Measurements from ENCODE around the gene ELL.
"Not testable (repeated sequence)": the region's sequence is repeated elsewhere in the genome, so short reads cannot be mapped to it uniquely, and the experiment has no call there.

Gene ELL

DNA sequence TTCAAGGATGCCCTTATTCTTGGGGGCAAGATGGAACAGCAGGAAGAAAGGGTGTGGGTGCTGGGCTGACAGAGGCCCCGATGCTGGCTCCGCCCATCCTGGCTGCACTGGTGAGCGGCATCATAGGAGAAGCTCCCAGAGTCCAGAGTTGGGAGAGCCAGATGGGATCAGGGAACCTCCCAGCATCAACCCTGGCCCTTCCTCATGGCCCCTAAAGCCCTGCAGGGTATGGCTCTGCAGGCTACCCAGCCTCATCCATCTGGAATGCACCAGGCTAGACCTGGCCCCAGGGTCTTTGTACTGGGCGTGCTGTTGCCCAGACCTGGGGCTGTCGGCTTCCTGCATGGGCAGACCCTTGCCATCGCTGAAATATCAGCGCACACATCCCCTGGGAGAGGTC lies 7.9 kb upstream of the ELL start:
- no peak for DNase-seq

DNA sequence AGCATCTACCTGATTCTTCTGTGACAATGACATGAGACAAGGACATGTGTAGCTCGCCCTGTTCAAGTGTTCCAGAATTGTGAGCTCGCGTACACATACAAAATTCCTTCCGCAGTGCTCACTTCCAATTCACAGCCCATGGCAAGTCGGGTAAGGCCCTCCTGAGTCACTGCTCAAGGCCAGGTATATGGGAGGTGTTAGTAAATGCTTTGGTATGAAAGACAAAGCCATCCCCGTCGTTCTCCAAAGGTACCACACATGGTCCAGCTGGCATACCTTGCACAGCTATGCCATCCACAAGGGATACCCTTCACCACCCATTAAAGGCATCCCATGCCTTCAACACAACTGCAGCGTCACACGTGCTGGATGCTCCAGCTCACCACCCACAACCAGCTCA lies 4.4 kb upstream of the ELL start:
- DNase-seq, result no peak

DNA sequence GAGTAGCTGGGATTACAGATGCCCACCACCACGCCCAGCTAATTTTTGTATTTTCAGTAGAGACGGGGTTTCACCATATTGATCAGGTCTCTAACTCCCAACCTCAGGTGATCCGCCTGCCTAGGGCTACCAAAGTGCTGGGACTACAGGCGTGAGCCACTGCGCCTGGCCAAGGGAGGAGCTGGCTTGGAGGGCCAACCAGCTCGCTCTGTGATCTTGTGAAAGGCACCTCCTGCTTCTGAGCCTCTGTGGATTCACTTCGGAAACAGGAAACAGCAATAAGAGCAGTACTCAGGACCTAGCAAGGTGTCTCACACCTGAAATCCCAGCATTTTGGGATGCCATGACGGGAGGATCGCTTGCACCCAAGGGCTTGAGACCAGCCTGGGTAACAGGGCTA lies 2.0 kb upstream of the ELL start:
- no peak for DNase-seq

DNA sequence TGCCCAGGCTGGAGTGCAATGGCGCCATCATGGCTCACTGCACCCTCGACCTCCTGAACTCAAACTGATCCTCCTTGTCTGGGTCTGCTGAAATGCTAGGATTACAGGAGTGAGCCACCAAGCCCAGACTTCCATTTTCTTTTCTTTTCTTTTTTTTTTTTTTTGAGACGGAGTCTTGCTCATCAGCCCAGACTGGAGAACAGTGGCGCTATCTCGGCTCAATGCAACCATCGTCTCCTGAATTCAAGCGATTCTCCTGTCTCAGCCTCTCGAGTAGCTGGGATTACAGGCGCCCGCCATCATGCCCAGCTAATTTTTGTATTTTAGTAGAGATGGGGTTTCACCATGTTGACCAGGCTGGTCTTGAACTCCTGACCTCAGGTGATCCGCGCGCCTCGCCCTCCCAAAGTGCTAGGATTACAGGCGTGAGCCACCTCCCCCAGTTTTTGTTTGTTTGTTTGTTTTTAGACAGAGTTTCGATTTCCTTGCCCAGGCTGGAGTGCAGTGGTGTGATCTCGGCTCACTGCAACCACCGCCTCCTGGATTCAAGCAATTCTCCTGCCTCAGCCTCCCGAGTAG lies 1.1 kb upstream of the ELL start:
- not testable (repeated sequence) for DNase-seq

DNA sequence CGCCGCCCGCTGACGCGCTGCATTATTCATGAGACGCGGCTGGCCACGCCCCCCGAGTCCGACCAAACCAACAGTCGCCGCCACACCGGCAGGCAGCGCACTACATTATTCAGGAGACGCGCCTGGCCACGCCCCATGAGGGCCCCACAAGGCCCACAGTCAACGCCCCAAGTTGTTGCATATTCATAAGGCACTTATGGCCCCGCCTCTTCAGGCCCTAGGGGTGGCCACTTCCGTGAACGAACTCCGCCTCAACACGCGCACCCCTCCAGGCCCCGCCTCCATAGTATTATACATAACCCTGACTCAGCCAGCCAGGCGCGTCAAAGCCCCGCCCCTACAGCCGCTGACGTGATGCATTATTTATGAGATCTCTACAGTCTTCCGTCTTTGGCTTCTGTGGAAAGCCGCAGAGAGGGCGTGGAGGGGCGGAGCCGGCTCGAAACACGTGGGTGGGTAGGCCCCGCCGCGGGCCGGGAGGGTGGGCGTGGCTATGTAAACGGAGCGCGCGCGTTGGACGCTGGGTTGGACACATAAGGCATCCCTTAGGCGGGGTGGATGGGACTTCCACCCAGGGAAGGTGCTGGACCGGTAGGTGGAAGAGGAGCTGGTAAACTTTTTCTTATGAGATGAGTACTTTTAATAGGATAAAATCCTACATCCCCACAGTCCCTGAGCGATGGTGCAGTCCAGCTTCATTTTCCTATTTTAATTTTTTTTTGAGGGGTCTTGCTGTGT lies 423 bp upstream of the ELL start:
- DNase-seq, result peak; percentile 100

DNA sequence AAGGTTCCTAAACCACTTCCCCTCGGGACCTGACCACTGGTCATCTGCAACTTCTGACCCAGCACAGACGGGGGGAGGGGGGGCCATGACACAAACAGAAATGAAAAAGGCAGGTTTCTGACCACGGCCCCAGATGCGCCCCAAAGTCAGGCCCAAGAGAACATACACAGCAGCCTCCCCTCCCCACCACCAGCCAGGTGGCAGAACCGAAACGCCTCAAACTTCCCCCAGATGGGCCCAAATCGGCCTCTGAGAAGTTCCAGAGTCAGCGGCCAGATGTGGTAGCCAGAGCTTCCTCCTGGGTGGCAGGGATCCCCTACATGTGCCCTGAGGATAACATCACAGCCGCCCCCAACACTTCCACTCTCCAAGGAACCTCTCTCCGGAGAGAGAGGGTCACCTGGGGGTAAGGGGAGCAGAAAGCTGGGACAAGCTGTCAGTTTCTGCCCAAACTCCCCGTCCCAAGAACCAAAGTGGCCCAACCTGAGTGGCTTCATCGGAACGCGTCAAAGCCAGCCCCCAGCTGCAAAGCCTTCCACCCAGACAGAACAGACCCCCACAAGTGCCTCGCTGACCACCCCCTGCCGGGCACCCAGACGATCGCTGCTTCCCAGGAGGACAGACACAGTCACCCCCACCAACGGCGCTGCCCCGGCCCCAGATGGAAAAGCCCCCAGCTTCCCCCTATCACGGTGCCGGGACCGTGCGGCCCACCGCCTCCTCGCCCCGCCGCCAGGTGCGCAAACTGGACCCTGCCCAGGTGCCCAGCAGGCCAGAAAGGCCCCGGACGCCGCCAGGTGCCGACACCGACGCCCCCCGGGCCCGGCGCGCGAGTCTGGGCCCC lies 800 bp downstream of the ELL start:
- peak; percentile 45 to 46 for DNase-seq

DNA sequence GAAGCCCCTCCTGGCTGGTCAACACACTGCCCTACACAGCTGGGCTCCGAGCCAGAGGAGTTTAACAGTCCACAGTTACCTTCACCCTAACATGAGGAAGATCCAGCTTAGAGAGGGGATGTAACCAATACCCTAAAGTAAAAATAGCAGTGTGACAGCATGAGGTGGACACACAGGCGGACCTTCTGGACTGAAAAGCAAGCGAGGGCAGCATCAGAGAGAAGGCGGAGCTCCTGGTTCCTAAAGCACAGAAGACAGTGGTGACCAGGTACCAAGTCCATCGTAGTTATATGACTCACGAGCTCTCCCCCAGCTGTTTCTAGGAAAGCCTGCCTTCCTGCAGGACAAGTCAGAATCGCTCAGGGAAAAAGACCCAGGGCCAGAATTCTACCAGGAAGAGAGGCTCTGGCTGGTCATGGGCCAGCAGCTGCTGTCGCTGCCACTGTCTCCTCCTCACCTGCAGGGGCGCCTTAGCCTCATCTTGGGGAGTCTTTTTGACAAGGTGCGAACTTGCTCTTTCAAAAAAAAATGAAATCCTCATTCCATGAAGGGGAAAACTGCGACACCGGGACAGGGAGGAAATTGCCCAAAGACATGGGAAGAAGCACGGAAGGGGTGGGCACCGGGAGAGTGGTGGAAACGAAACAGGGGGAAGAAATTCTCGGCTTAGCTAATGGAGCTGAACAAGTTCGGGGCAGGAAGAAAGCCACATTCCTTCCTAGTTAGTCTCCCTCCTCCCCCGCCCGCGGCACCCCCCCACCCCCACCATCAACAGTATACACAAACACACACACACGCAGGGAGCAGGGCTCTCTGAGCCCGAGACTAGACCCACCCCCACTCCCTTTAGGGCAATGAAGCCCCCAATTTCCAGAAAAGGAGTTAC lies 1.7 kb downstream of the ELL start:
- peak; percentile 35 to 39 for DNase-seq

DNA sequence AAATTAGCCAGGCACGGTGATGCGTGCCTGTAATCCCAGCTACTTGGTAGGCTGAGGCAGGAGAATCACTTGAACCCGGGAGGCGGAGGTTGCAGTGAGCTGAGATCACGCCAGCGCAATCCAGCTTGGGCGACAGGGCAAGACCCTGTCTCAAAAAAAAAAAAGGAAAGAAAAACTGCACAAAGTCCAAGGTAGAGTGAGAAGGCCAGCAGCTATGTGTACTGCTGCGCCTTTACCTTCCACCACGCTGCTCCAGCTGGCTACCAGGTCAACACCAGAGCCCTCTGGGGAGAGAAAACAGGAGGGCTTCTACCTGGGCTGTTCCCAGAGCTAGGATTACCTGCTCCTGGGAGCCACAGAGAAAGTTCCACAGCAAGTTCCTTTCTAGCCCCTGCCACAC lies 3.2 kb downstream of the ELL start:
- no peak for DNase-seq

DNA sequence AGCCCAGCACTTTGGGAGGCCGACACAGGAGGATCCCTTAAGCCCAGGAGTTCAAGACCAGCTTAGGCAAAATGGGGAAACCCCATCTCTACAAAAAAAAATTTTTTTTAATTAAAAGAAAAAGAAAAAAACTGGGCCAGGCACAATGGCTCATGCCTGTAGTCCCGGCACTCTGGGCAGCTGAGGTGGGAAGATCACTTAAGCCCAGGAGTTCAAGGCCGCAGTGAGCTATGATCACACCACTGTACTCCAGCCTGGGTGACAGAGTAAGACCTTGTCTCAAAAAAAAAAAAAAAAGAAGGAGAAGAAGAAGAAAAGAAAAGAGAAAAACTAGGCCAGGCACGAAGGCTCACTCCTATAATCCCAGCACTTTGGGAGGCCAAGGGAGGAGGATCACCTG lies 4.3 kb downstream of the ELL start:
- DNase-seq, result peak in 1 of 2 donors; percentile 18

DNA sequence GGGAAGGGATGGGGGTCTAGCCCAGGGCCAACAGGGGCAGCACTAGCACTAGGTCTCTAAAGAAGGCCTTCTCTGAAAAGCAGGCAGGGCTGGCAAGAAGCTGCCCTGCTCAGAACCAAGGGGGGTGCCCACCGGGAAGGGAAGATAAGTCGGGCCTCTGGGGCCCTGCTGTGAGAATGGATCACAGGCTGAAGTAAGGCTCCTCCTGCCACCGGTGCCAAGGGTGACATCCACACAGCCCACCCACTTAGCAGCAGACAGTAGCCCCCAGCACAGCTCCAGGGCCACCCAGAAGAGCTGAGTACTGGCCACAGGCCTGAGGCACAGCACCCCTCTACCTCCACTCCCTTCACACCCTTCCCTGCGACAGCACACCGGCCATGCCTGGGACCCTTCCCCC lies 5.9 kb downstream of the ELL start:
- DNase-seq, result no peak

DNA sequence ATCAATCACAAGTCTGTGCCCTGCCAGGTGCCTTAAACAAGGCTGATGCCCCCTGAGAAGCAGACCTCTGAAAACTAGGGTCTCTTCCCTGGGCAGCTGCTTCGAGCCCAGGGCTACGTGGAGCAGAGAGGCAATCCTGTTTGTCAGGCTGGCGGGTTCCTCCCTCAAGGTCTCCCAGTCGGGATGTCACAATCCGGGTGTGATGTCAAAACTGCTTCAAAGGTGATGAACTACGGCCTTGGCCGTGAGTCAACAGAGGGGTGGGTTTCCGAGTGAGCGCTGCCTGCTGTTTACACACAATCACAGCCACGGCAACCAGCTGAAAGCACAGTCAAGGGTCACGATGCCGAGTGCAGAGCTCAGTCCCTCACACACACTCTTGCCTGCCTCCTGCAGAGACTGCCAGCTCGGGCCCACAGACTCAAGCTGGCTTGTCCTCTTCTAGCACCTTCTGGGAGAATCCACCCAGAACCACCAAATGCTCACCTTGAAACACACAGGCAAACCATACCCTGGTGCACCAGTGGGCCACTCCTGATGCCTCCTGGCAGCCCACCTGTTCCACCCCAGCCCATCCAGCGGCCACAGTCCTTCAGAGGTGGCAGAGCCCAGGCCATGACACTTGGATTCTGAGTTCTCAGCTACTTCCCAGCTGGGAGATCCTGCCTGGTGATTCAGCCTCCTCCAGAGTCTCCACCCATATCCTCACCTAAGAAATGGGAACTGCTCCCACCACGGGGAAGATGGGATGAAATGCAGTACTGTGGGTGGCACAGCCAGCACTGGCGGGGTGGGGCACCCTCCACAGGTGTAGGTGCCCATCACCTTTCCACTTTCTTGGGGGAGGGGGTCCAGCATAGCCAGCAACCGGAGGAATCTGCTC lies 6.8 kb downstream of the ELL start:
- DNase-seq, result peak; percentile 70 to 77

DNA sequence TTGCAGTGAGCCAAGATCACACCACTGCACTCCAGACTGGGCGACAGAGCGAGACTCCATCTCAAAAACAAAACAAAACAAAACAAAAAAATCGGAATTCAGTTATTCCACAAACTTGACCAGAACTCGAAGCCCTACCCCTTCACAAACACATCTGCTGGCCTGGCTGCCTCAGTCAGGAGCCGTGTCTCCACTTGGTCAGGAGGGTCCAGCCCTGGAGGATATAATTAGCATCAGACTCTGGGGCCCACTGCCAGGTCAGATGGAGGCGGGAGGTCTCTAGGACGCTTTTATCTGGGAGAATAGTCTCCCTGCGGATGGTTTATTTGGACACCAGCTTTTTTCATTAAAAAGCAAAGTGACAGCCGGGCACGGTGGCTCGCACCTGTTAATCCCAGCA lies 8.0 kb downstream of the ELL start:
- DNase-seq, result no peak

DNA sequence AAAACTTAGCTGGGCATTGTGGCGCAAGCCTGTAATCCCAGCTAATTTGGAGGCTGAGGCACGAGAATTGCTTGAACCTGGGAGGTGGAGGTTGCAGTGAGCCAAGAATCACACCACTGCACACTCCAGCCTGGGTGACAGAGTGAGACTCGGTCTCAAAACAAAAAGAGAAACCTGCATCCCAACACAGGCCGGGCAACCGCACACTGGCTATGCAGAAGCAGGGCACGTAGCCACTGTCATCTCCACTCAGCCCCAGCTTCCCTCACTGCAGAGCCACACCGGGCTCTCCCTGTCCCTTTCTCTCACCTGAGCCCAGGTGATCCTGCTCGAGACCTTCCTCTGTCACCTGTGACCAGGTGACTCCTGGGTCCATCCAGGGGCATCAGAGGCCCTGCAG lies 11.7 kb downstream of the ELL start:
- DNase-seq, result no peak

DNA sequence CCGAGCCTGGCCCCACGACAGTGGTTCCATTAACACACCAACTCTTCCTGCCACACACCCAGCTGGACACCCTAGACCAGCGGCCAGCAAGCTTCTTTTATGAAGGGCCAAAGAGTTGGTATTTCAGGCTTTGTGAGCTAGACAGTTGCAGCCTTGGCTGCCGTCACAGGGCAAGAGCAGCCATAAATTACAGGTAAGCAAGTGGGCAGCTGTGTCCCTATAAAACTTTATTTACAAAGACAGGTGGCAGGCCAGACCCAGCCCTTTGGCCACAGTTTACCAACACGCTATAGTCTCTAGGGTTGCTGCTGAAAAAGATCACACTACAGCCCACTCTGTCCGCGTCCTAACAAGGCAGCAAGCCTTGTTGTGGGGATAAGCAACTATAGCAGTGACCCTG lies 13.3 kb downstream of the ELL start:
- no peak for DNase-seq

DNA sequence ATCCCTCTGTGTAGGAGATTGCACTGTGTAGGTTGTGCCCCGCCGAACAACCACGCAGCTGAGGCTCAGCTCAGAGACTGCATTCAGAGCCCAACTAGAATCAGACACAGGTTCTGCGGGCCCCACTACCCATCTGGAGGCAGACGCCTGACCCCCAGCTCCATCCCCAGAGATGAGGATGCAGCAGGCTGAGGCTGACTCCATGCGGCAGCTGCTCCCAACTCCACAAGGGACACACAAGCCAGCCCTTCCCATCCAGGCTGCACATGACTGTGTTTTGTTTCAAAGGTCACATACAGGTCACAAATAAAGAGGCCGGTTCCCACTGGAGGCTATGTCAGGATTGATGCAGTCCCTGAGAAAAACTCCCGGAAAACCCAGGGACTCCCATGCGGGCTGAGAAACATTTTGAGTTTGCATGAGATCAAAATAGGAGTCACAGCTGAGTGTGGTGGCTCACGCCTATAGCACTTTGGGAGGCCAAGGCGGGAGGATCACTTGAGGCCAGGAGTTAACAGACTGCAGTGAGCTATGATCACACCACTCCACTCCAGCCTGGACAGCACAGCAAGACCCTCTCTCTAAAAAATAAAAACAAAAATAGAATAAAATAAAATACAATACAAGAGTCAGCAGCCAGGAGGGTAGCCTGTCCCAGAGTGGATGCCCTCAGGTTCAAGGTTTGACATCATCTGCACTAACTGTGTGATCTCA lies 14.0 kb downstream of the ELL start:
- no peak for DNase-seq

DNA sequence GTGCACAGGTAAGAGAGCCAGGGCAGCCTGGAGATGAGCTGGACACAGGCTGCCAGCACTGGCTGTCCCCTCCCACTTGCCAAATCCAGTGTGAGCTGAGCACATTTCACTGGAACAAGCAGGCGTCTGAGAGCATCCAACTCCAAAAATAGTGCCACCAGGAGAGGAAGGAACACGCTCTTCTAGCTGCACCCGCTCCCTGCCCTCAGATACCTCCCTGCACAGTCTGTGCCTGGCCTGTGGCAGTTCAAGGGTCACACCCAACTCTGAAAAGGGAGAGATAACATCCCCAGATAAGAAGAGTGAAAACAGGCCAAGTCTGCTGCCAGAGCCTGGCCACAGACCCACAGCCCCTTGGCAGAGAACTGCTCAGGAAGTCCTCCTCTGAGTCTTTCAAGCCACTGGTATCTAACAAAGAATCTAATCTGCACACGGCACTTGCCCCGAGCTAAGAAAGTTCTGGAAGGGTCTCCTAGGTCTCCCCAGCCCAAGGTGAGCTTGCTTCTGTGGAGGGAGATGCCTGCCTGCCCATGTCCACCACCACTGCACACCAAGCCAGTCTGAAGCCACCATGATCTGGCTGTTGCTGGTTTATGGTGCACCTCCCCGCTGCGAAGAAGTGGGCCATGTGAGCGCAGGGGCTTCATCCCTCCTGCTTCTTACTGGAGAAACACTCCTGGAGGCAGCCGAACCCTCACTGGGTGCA lies 14.7 kb downstream of the ELL start:
- DNase-seq, result no peak

DNA sequence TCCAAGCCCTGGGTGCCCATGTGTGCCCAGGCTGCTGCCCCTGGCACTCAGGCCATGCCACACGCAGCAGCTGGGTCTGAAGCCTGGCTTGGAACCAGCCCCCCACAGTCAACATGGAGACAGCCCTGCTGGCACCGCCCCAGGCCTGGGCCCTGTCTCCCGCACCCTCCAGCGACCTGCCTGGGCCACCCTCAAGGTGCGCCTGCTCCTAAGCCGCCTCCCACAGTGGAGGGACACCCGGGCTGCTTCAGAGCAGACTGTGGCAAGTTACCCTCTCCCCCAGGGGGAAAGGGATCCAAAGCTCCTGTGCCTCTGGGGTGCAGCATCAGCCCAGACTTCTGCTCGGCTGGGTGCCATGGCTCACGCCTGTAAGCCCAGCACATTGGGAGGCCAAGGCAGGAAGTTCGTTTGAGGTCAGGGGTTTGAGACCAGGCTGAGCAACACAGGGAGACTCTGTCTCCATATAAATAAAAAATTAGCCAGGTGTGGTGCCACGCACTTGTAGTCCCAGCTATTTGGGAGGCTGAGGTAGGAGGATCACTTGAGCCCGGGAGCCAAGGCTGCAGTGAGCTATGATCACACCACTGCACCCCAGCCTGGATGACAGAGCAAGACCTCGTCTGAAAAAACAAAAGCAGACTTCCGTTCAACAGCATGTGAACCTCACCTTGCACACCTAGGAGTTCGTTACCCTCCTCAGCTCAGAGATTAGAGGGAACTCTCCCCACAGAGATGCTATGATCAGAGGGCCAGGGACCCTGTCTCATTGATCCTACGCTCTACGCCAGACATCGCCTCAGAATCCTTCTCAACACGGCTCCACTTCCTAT lies 15.6 kb downstream of the ELL start:
- DNase-seq, result no peak

DNA sequence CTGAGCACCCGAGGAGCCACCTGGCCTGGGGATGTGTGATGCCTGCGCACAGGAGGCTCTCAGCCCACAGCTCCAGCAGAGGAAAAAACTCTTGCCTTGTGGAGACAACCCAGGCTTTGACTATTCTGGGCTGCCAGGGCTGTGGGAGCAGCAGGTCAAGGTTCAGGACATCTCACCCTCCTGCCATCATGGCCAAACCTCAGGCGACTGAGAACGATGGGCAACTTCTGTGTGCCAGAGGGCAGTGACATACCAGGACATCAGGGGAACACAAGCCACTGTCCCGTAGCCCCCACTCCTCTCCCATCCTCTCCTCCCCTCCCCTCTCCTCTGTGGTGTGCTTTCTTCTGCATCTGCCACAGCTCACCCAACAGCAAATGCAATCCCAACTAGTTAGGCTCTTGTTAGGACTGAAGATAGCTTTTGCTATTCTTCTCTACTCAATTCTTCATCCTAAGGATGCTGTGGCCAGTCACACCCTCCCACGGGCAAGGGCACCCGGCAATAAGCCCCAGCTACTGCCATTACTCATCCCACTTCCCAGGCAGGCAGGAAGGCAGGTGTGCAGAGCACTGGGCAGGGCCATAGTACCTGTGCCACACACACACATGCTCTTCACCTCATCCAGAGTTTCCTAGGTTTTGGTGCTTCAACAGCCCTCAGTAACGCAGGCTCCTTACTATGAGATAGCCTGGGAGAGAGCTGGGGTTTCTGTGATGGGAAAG lies 16.8 kb downstream of the ELL start:
- no peak for DNase-seq

Data from inflammatory macrophage treated with lipopolysaccharide for 1 hour (primary cell).